ENCODE data around the gene ZNF263.

ZNF263 gene

DNA sequence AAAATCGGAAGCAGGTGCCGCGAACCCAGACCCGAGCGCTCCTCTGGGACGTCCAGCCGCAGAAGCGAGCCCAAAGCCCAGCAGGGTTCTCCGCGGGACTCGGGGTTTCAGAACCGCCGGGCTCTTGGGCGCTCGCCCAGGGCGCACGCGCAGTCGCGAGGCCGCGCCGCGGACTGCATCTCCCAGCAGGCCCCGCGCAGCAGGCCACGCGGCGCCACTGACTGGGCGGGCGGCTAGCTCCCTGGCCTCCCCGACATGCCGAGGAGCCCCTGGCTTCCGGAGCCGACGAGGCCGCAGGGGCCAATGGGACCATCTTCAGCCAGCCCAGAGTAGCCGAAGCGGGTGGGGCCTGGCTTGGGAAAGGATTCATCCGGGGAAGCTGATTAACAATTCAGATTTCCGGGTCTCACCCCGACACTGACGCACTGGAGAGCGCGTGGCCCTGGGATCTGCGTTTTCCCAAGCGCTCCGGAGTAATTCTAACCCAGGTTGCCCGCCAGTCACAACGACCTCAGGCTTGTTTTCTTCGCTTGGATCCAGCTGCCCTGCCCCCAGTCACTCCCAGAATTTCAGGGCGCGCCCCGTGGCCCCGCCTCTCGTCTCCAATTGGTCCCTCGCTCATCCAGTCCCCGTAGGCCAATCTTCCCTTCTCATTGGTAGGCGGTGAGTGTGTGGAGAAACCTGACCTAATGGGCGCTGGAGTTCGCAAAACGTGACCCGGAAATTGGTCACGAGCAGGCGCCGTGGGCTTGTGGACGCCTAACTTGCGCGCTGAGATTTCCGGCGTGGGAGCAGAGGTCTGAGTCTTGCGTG lies at the start of gene ZNF263:
Gene ZNF263 (plus strand): TSS at position 762 of the 813 bp plus-strand sequence. CDS start 328 bp downstream, outside the sequence.
- DNase-seq = peak; percentile 99

DNA sequence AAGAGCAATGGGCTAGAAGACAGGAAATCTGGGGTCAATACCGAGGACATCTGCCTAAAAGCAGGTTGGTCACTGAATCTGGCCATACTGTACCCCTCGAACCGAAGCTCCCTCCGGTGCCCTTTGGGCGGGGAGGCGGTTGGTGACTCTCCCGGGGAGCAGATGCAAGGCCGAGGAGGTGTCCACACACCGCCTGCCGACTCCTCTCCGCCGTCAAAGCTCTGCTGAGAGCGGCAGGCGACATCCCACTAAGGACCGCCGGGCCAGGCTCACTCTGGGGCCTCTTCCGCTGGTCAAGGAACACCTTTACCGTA lies 48.8 kb upstream of the ZNF263 start:
- DNase-seq = no peak

DNA sequence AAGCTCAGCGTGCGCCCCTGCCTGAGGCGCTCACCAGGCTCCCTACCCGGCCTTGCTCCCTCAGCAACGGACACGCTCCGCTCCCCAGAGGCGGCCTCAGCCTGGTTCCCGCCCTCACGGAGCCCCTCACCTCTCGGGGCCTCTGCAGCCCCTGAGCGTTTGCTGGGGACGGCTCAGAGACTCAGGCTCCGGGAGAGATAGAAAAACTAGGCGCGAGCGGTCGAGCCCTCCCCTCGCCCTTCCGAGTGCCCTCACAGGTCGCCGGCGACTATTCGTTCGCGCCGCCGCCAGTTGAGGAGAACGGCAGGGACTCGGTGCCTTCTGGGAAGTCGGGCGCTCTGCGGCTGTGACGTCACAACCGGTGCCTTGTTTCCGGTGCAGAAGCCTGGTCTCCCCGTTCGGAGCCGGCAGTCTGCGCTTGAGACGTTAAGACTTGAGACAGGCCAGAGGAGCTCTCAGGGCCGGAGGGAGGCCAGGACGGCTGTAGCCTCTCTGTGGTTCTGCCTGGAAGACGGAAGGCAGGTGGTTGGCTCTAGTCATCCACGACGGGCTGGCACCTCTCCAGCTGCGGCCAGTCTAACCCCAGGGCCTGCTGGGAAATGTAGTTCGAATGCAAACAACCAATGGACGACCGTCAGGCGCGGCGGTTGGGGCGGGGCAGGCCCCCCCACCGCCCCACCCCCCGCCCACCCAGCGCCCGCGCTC lies 48.3 kb upstream of the ZNF263 start, which contains the start of gene ZNF200:
Gene ZNF200 (minus strand): TSS at position 302 of the 705 bp plus-strand sequence. CDS start 1,403 bp downstream, outside the sequence.
- DNase-seq = peak; percentile 99

DNA sequence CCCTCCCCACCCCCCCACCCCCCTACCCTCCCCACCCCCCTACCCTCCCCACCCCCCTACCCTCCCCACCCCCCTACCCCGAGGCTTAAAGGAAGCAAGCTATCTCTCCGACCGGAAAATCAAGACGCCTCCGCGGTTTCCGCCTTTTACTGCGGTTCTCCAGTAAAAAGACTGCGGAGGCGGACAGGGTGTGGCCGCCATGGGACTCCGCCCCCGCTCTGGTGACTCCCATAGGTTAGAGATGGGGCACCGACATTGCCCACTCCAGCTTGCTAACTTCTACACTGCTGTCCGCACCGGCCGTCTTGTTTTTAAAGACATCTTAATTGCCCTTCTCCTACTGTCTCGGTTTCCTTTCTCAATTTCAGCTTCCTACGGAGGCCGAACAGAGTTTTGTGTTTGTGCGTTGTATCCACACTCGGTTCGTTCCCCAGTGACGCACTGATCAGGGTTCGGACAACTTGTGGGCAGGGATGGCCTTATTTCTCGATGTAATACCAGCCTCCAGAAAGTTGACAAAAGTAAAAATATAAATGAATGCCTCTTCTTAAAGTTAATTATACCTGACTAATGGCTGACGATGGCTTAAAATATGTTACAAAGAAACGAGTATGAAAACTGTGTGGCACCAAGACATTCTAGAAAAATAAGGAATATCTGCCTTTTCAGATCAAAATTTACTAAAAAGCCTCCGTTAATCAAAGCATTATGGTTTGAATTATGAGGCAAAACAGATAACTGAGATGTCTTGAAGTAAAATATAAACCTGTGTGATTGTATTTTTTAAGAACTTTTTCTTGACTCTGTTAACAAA lies 47.2 kb upstream of the ZNF263 start:
- no peak for DNase-seq

DNA sequence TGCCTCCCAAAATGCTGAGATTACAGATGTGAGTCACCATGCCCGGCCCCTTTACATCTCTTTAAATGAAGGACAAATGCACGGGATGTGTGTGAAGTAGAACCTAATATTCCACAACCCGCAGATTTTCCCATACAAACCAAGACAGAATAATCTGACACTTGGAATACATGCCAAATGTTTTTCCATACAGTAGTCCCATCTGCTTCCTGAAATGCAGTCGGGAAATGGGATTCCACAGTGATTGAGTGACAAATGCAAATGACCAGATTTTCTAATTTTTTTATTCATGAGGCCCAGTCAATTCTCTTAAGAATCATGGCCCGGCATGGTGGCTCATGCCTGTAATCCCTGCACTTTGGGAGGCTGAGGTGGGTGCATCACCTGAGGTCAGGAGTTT lies 41.5 kb upstream of the ZNF263 start:
- DNase-seq = no peak

DNA sequence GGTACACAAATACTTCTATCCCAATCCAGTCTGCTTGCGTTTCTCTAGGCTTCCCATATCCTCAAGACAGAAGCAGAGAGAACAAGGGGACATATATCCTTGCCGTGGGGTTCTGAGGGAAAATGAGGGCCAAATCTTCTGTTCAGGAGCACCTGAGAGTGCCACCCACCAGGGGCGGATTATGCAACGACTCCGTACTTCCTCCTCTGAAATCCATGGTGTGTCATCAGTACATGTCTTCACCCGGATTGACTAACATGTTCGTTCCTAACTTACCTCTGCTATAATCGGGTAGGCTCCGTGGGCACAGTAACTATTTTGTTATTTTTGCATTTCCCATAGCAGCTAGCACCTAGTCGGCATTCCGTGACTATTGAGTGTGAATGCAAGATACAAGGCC lies 40.6 kb upstream of the ZNF263 start:
- DNase-seq = no peak

DNA sequence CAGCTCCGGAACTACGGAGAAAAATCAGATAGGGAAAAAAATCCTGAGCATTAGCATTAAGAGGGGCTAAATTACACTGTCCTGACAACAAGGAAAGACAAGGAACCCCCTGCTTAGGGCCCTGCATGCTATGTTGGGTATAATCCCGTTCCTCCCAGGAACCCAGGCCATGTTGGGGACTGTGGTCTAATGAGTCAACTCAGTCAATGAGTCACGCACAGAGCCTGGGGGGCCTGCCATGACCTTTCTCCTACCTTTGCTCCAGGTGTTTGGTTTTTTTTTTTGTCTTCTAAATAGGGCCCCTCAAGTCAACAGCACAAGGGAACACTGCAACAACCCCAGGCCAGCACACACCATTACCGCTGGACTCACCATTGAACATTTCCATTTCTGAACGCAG lies 39.4 kb upstream of the ZNF263 start:
- DNase-seq = no peak

DNA sequence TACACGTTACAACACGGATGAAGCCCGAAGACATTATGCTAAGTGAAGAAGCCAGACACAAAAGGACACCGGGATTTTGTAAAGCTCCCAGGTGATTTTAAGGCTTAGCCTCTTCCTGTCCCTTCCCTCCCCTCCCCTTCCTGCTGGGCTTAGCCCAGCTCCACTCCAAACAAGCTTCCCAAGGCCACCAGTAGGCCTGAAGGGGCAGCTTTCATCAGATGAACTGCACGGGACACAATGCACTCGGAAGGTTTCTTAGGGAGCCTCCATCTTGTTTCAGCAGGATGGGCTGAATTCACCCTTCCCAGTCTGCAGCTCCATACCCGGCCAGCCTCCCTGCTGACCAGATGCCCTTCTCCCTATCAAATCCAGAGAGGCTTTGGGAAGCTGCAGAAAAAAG lies 37.3 kb upstream of the ZNF263 start:
- no peak for DNase-seq

DNA sequence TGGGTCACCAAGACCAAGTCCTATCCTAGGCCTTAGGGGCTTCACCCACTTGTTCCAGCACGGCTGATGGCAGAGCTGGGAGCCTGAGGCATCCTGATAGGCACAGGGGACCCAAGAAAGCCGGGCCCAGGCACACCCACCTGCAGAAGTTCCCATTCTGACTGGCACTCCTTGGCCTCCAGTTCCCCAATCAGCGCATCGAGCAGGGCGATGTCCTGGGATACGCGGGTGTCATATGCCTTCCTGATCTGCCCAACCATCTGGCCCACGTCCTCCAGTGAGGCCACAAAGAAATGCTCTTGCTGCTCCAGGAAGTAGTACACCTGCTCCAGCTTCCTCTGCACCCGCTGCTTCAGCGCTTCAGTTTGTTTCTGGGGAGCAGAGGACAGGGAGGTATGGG lies 36.4 kb upstream of the ZNF263 start:
- no peak for DNase-seq

DNA sequence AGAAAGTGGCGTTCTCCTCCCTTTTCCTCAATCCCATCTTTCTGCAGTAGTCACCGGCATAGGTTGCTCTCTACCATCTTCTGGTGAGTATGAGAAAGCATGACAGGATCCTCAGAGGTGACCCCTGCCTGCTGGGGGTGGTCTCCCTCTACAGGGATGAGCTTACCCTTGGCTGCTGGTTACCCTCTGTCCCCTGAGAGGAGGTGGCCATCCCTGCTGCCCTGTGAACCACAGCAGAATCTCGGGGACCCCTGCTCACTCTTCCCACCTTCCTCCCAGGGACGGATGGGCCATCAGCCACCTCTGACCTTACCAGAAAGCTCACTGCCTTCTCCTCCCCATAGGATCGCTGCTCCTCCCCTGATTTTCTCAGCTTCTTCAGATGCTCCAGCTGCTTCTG lies 34.7 kb upstream of the ZNF263 start:
- no peak for DNase-seq

DNA sequence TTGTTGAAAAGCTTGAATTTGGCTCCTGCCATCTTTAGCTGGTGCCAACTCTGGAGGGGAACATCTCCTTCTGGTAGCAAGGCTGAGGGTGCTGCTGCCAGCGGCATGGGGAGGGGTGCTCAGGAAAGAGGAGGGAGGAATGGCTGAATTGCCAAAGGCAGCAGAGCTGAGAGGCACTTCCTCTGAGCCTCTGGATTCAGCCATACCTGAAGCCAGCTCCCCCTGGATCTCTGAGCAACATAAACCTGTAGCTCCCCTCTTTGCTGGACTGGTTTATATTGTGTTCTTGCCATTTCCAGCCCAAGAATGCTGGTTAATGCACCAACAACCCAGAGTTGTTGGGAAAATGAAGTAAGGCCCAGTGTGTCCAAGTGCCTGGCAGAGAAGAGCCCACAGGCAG lies 34.3 kb upstream of the ZNF263 start:
- DNase-seq = no peak

DNA sequence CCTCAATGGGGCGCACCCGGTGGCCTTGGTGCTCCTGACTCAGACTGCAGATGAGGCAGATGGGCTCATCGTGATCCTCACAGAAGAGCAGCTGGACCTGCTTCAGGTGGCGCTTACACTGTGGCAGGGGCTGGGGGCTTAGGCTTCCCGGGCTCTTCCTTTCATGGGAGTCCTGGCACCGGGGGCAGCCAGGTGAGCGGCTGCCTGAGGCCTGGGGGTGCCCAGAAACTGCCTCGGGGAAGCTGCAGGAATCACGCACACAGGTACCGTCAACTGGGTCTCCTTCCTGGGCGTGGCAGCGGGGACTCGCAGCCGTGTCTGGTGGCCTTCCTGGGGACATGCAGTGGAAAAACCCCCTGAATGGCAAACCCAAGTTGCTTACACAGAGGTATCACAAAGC lies 33.8 kb upstream of the ZNF263 start:
- no peak for DNase-seq

DNA sequence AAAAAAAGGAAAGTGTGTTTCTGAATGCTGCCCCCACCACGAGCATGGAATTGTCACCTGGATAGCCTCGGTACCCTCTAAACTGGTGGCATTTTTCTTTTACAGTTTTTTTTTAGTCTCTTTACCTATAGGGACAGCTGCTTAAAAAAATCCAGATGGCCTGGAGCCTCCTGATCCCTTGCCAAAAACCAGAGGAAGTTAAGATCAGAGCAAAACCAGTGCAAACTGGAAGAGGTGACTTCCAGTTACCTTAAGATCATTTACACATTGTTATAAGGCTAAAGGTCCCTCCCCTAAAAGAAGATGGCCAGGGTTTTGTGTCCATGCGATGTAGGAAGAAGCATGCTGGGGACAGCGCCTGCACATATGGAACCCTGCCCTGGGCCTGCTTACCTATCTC lies 30.3 kb upstream of the ZNF263 start:
- peak; percentile 64 for DNase-seq

DNA sequence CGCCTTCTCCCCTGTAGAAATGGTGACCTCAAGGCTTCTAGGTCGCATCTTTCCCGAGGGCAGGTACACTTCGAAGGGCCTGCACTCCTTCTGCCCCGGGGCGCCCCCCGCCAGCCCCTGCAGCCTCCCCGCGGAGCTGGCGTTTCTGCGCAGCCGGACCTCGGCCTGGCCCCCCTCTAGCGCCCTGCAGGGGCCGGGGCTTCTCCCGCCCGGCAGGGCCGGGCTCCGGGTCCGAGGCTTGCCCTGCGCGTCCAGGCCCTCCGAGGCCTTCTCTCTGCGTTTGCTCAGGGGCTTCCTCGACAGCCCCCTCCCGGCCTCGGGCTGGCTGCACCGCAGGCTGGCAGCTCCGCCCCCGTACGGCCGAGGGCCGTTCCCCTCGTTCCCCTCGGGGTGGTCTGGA lies 29.0 kb upstream of the ZNF263 start:
- no peak for DNase-seq

DNA sequence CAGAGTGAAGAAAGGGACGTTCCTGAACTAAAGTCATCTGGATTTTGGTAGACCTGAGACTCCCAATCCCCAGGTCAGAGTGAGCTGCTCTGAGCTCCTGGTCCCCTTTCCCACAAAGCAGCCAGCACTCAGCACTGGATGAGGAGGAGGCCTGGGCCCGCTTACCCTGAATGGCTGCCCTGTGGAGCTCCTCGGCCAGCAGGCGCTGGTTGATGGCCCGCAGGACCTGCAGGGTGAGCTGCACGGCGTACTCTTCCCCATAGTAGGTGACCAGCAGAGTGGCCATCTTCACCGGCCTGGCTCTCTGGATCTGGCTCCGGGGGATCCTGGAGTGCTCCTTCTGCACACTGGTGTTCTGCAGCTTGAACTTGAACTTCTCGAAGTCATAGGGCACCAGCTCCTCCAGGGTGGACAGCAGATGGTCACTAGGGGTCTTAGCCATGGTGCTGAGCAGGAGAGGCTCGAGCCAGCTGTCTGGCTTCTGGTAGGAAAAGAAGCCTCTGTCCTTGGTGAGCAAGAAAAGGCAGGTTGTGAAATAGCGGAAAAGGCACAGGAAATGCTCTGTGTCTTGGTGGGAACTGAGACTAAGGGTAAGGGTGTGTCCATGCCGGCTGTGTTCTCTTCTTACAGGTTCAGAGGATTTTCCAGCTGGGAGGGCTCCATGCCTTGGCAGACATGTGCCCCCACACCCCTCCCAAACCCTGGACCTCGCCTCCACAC lies 27.0 kb upstream of the ZNF263 start, which contains the start of gene MEFV:
Gene MEFV (minus strand): TSS at position 488 of the 720 bp plus-strand sequence. CDS start 46 bp downstream, at position 442.
- no peak for DNase-seq

DNA sequence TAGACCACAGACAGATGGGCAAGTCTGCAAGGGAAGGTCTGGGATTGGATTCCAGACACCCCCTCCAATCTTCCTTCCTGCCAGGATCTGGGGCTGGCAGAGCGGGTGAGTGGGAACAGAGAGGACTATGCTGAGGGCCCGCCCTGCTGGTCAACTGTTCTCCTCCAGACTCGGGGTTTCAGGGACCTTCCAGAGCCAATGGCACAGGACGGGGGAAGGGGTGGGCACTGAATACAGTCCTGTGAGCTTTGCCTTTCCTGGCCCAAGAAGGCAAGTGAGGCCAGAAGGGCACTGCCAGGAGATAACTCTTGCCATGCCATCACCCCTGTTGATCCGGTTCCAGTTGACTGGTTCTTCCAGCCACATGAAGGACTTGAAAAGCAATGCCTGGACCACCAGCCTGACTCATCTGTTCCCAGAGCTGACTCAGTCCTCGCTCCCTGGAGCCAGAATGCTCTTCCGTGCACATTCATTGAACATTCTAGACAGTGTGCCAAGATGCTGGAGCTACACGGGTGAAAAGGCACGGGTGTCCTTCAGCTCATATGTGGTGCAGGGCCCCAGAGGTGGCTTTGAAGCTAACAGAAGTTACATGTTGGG lies 26.3 kb upstream of the ZNF263 start:
- no peak for DNase-seq

DNA sequence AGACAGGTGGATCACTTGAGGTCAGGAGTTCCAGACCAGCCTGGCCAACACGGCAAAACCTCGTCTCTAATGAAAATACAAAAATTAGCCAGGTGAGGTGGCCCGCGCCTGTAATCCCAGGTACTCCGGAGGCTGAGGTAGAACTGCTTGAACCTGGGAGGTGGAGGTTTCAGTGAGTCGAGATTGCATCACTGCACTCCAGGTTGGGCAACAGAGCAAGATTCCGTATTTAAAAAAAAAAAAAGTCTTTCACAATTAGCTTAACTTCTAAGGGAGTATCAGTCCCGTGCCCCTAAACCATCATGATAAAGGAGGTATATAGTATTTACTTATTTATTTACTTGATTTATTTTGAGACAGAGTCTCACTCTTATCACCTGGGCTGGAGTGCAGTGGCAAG lies 23.5 kb upstream of the ZNF263 start:
- no peak for DNase-seq

DNA sequence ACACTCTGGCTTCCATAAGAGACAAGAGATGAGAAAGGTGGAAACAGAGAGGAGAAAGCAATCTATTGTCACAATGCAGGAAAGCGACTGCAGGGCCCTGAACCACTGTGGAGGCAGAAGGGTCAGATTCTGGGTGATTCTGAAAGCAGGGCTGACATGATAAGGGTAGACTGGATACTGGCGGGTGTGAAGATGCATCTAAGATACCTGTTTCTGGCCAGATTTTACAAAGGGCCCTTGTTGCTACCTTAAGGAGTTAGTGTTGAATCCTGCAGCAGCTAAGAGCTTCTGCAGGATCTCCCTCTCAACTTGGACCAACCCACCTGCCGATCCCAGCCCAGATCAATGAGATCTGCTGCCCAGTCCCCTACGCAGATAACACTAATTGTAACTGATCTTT lies 20.8 kb upstream of the ZNF263 start:
- no peak for DNase-seq

DNA sequence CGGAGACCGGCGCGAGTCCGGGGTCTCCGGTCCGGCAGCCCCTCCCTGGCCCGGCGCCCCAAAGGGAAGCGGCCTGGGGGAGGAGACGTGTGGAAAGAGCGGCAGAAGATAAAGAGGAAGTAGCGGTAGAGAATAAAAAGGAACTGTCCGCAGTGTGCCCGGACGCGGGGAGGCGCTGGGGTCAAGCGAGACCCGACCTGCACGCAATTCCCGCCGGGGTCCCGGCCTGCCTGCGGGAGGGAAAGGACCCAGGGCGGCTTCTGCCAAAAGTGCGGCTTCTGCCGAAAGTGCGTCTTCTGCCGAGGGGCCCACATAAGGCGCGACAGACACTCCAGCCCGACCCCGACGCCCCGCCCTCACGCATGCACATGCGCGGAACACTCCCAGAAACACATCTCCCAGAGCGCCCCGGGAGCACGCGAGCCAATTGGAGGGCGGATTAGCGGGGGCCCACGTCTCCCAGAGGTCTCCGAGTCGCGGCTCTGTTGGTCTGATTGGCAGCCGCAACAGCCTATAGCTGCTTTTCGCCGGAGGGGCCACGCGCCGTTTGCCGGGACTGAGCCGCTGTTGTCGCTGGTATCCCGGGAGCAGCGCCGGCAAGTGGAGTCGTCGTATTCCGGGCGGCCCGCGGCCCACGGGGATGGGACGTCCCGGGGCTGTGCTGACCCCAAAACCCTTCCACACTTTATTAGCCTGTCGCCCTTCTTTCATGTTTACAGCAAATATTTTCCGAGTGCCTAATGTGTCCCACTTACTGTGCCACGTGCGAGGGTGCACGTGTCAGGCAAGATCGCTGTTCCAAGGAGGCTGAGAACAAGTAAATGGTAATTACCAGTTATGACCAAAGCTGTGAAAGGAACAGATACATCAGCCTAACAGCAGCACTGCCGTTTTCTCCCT lies 18.9 kb upstream of the ZNF263 start:
- DNase-seq = peak; percentile 99

DNA sequence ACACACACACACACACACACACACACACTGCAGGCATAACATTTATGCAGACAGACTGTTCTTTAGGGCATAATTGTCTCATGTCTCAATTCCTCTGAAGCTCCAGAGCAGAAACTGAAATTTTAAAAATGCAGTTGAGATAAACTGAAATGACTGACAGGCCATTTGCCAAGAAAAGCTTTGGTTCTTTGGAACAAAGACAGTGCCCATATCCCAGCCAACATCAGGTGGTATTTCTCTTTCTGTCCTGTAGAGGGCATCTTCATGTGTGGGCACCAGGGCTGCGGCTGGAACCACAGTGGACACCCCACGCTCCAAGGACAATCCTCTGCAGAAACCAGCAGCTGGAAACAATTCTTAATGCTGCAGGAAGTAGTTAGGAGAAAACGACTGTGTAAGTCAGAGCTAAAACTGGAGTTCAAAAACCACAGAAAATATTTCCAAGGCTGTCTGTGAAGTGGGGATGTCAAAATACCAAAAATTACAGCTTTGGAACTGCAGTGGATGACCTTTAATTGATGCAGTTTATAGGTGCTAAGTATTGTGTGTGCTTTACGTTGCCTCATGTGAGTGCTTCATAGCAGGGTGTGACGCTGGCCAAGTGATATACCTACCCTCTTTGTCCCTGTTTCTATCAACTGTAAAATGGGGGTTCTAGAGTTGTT lies 16.3 kb upstream of the ZNF263 start:
- DNase-seq = peak; percentile 26

DNA sequence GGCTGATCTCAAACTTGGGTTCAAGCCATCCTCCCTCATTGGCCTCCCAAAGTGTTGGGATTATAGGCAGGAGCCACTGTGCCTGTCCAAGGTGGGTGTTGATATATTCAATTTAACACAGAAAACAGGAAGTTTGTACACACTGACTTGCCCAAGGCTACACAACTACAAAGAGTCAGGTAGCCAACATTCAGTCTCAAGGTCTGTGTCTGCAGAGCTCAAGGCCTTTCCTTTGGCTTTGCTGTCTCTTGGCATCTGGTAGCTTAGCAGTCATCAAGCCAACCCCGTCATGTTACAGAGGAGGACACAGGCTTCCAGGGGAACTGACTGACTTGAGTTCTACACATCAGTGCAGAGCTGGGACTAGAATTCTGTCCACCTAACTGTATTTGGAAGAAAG lies 15.0 kb upstream of the ZNF263 start:
- no peak for DNase-seq

Data from RPMI8226 (cell line).